Ovary (tissue), 9 donors: Measurements from ENCODE around the gene GCC1. TPM values are rescaled to one million over a fixed set of nuclear protein-coding genes. Genes with fewer than 3 reads are reported as not detected.

ENCODE experiments used
- DNase-seq, 5 donors: peaks; one replicate each; pipeline ENCODE4 v3.0.0-alpha.2; 2019 to 2020
- H3K27ac ChIP-seq, 2 donors: fragments of 200-600 bp; one replicate each; pipeline versions ENCODE4 v1.5.1 to v1.8.0; 2019 to 2022
- H3K27me3 ChIP-seq: fragments of 200-600 bp; one replicate; pipeline ENCODE4 v1.8.0; 2022
- H3K36me3 ChIP-seq: fragments of 200-600 bp; sonication (generic); one replicate; pipeline ENCODE4 v1.5.1; 2019
- H3K4me1 ChIP-seq: one replicate; pipeline ENCODE4 v1.8.1; 2013; ENCODE audit warnings: mild to moderate bottlenecking, moderate library complexity; ENCODE audit not compliant: insufficient read depth
- H3K4me3 ChIP-seq: fragments of 200-600 bp; sonication (generic); one replicate; pipeline ENCODE4 v1.5.1; 2017
- H3K9me3 ChIP-seq, 2 donors: fragments of 200-600 bp in 1 of 2; sonication (generic) in 1 of 2; one replicate each; pipeline versions ENCODE4 v1.5.1 to v1.8.1; 2013 to 2019; ENCODE audit warnings: mild to moderate bottlenecking in 1 of 2, moderate library complexity in 1 of 2
- CTCF ChIP-seq, 3 donors: fragments of 450-650 bp in 2 of 3; fragments of 200-600 bp in 1 of 3; IDR thresholded peaks; one replicate each; pipeline versions ENCODE4 v1.5.1 to v1.8.0; 2016 to 2022; ENCODE audit warnings: antibody characterized with exemption in 3 of 3, mild to moderate bottlenecking in 1 of 3
- EP300 ChIP-seq: sonication (generic); formaldehyde crosslinking; IDR thresholded peaks from one replicate; pipeline ENCODE4 v1.6.1; 2017; ENCODE audit warnings: antibody characterized with exemption
- POLR2A ChIP-seq: fragments of 450-650 bp; IDR thresholded peaks from one replicate; pipeline ENCODE4 v1.6.1; 2017; ENCODE audit warnings: antibody characterized with exemption, mild to moderate bottlenecking, moderate library complexity
- WGBS, 3 donors: extraction: QIAGEN DNeasy Blood & Tissue Kit in 1 of 3; methylation state at CpG; one replicate each; pipeline versions ENCODE4 v1.1.5 to v1.1.7; 2013 to 2017; 5-methylcytosine and 5-hydroxymethylcytosine counted together
- intact Hi-C, 4 donors: fragments of 100-400 bp; cut with DNase I; formaldehyde crosslinking; loops; one replicate each; pipeline versions ENCODE4 v1.11.0 to v1.15.1; 2022 to 2023
- polyA plus RNA-seq, 2 donors: library from polyadenylated mRNA; stranded (reverse); fragments of 200-250 nt in 1 of 2; fragments of 350-450 nt in 1 of 2; fragmentation: Illumina TruSeq in 1 of 2; extraction: RNeasy Lipid Tissue Mini Kit (QIAGEN cat#74804) in 1 of 2; gene quantifications; one replicate each; pipeline ENCODE4 v1.2.3, GENCODE V29; 2013 to 2014
- total RNA-seq, 7 donors: library from RNA; depleted of rRNA in 2 of 7; stranded (reverse); fragments of >200 nt in 2 of 7; fragmentation: NEBNext Ultra II Directional in 3 of 7; extraction: Animal tissue kit (Norgen Biotek cat#: 25700) in 3 of 7; gene quantifications; one replicate each; pipeline versions ENCODE4 v1.1.0 to v1.2.4, GENCODE V29; 2016 to 2023
- donor health status: DM: no; HTN: no; CAD: no; lungs with moderate emphysema.
- donor health status: DM: no; HTN: no; CAD: no.
- donor health status: Bipolar disorder and iron deficiency.
- donor health status: DM: yes; HTN: yes; CAD: no.
- donor health status: DM: no; HTN: no; CAD: no.
- donor health status: DM: yes; HTN: yes; CAD: no.

GCC1 gene
- total and polyA plus RNA-seq, 9 donors = 7.8 to 21.1 (median 13.0) TPM

DNA sequence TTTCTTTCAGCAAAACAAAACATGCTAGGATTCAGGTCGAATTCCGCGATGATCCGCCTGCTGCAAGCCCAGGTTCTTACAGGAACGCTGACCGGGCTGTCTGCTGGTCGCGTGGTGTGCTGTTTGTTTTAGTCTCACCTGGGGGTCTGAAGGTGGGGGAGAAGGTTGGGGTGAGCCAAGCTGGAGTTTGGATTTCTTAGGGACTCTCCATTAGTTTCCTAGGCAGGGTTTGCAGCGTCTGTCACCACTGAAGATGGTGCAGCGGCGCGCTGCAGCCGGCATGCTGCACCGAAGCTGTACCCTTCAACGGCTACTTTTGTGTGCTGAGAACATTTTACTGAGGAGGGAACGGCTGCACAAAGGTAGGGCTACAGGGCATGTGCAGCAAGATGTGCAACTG is 48.7 kb downstream of the GCC1 start:
- no peak for DNase-seq
- Histone ChIP-seq H3K27ac (no peak overlapping the region), H3K36me3 (no peaks in the 10 kb centered on the region), H3K4me1 (peaks cover 2% of the 10 kb centered on the region), H3K4me3 (no peak overlapping the region), H3K27me3 (no peaks in the 10 kb centered on the region), H3K9me3 (no peaks in the 10 kb centered on the region)
- no peak for TF ChIP-seq EP300
- no peak for TF ChIP-seq CTCF (IDR thresholded peaks at IDR 0.05)
- no peak for TF ChIP-seq POLR2A
- 0 to 4% (median 1%) methylated on average over 16 of the region's 16 CpGs for WGBS, 3 donors
- intact Hi-C loops = no loop called here

DNA sequence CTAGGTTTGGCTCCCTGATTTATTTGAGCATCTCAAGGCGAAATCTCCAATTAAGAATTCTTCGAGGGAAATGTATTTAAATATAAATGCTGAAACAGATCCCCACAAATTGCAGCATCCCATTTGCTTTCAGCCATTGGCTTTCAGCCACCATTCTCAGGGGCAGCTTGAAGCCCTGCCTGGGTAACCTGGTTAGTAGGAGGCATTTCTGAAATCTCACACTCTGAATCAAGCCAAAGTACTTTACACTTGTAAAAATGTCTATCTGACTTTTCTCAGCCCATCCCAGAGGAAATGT is 49.1 kb downstream of the GCC1 start:
- Histone ChIP-seq H3K27me3 (no peaks in the 10 kb centered on the region), H3K4me3 (no peak overlapping the region), H3K36me3 (no peaks in the 10 kb centered on the region), H3K4me1 (peaks cover 2% of the 10 kb centered on the region), H3K27ac (no peak overlapping the region), H3K9me3 (no peaks in the 10 kb centered on the region)
- 42 to 62% (median 56%) methylated on average over 2 of the region's 2 CpGs for WGBS, 3 donors
- intact Hi-C loops = no loop called here
- TF ChIP-seq CTCF (IDR thresholded peaks at IDR 0.05) (no peak), EP300 (no peak), POLR2A (no peak)
- no peak for DNase-seq

DNA sequence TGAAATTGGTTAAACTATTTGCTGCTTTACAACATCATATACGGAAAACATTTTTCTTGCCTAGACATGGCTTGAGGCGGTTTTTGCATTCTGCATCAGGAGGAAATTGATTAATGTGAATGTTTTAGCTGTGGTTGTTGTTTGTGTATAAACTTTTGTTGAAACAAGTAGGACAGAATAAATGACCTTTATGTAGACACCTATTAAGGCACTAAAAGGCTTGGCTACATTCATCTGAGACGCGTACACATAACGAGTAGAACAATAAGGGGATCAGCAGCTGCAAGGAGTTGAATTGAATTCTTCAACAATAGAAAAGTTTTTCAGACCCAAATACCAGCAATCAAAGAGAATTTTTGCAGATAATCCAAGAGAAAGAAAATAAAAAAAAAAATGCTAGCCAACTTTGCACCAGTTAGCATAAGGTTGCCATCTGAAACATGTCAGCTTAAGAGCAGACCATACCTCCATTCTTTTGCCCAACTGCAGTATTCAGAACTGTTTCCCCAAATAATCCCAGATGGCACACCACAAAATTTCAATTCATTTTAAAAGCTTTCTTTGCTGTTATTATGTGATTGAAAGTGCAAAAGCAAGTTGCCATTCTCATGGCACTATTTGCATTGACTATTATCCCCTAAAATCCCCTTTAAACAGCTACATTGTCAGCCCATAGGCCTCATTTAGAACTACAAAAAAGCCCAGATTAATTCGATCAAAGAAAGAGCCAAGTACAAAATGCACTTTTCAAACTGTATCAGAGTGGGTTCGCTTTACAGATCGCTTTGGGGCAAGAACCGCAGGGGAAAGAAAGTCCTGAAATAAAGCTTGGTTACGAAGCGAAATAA is 49.6 kb downstream of the GCC1 start:
- Histone ChIP-seq H3K27me3 (no peaks in the 10 kb centered on the region), H3K27ac (no peak overlapping the region), H3K4me3 (no peak overlapping the region), H3K36me3 (no peaks in the 10 kb centered on the region), H3K4me1 (peaks cover 2% of the 10 kb centered on the region), H3K9me3 (no peaks in the 10 kb centered on the region)
- TF ChIP-seq POLR2A = no peak
- TF ChIP-seq CTCF (IDR thresholded peaks at IDR 0.05) = no peak
- intact Hi-C loops = no loop called here
- no peak for DNase-seq
- WGBS, 3 donors = 88 to 91% (median 88%) methylated on average over 11 of the region's 11 CpGs

DNA sequence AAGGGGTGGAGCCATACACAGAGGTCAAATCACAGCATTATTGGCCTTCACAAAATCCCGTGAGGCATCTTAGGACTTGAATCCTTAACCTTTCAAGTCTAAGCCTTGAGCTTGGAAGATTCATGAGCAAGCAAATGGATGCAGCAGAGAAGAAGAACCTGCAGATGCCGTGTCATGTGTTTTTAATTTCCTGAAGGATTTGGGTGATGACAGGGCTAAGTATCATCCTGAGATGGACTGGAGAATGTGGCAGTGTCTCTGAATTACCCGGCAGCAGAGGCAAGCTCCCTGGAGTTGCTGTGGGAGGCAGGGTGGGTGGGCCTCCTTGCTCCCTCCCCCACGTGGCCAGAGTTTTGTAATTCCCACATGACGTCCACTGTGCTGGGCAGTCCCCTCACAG is 50.8 kb downstream of the GCC1 start:
- no peaks in the 10 kb centered on the region for H3K9me3 ChIP-seq

More for the DNA sequence above, 50.8 kb downstream of the GCC1 start:
- Histone ChIP-seq H3K27me3 (no peaks in the 10 kb centered on the region), H3K4me1 (peaks cover 2% of the 10 kb centered on the region), H3K36me3 (no peaks in the 10 kb centered on the region), H3K27ac (no peak overlapping the region), H3K4me3 (no peak overlapping the region)
- TF ChIP-seq CTCF (IDR thresholded peaks at IDR 0.05) = no peak
- no peak for TF ChIP-seq EP300
- no peak for TF ChIP-seq POLR2A
- WGBS, 3 donors = 24 to 32% (median 30%) methylated on average over 5 of the region's 5 CpGs
- intact Hi-C loops = no loop called here
- no peak for DNase-seq
